HUES6 (cell line): ENCODE measurements around the gene CCDC93.

Experiments
- H3K27ac ChIP-seq: 2 replicates; pipeline ENCODE4 v1.7.0; 2013; ENCODE audit warnings: low read depth, mild to moderate bottlenecking, low read length, inconsistent platforms
- H3K27me3 ChIP-seq: 2 replicates; pipeline ENCODE4 v1.6.1; 2013; ENCODE audit warnings: low read length; ENCODE audit not compliant: control insufficient read depth, insufficient read depth
- H3K36me3 ChIP-seq: 2 replicates; pipeline ENCODE4 v1.6.1; 2013; ENCODE audit warnings: low read length; ENCODE audit not compliant: control insufficient read depth, insufficient read depth
- H3K4me1 ChIP-seq: 2 replicates; pipeline ENCODE4 v1.6.1; 2013; ENCODE audit warnings: low read length; ENCODE audit not compliant: control insufficient read depth, insufficient read depth
- H3K4me3 ChIP-seq: 2 replicates; pipeline ENCODE4 v1.5.1; 2013; ENCODE audit warnings: low read depth, low read length
- H3K9ac ChIP-seq: one replicate; pipeline ENCODE4 v1.6.1; 2013; ENCODE audit warnings: mild to moderate bottlenecking, low read length
- H3K9me3 ChIP-seq: 2 replicates; pipeline ENCODE4 v1.6.1; 2013; ENCODE audit warnings: low read depth, low read length; ENCODE audit not compliant: control insufficient read depth, insufficient read depth

CCDC93 gene

GRCh38 chr2:117973498-117974082 is 40.3 kb downstream of the CCDC93 start:
- no peaks in the 10 kb centered on the region for H3K4me1 ChIP-seq
- no peak overlapping the region for H3K4me3 ChIP-seq
- no peak overlapping the region for H3K27ac ChIP-seq
- no peaks in the 10 kb centered on the region for H3K27me3 ChIP-seq
- peaks cover 64% of the 10 kb centered on the region for H3K36me3 ChIP-seq
- H3K9me3 ChIP-seq: no peaks in the 10 kb centered on the region
- H3K9ac ChIP-seq: no peak overlapping the region

GRCh38 chr2:117972476-117973123 is 41.3 kb downstream of the CCDC93 start:
- peaks cover 61% of the 10 kb centered on the region for H3K36me3 ChIP-seq

GRCh38 chr2:117968722-117969121 is 45.1 kb downstream of the CCDC93 start:
- H3K36me3 ChIP-seq: peaks cover 47% of the 10 kb centered on the region
- H3K27me3 ChIP-seq: no peaks in the 10 kb centered on the region

More at GRCh38 chr2:117972476-117973123, 41.3 kb downstream of the CCDC93 start:
- Histone ChIP-seq H3K9me3 (no peaks in the 10 kb centered on the region), H3K9ac (no peak overlapping the region), H3K4me3 (no peak overlapping the region), H3K27me3 (no peaks in the 10 kb centered on the region), H3K4me1 (no peaks in the 10 kb centered on the region), H3K27ac (no peak overlapping the region)

GRCh38 chr2:117967977-117968718 is 45.7 kb downstream of the CCDC93 start:
- Histone ChIP-seq H3K4me1 (no peaks in the 10 kb centered on the region), H3K9ac (no peak overlapping the region), H3K9me3 (no peaks in the 10 kb centered on the region), H3K4me3 (no peak overlapping the region), H3K36me3 (peaks cover 44% of the 10 kb centered on the region), H3K27me3 (no peaks in the 10 kb centered on the region), H3K27ac (no peak overlapping the region)

More at GRCh38 chr2:117968722-117969121, 45.1 kb downstream of the CCDC93 start:
- Histone ChIP-seq H3K9ac (no peak overlapping the region), H3K27ac (no peak overlapping the region), H3K4me1 (no peaks in the 10 kb centered on the region), H3K9me3 (no peaks in the 10 kb centered on the region), H3K4me3 (no peak overlapping the region)

- H3K27ac ChIP-seq: no peak overlapping the region
- peaks cover 21% of the 10 kb centered on the region for H3K36me3 ChIP-seq
Measured at GRCh38 chr2:117963446-117963845, 50.4 kb downstream of the CCDC93 start.

GRCh38 chr2:117961201-117961600 is 52.7 kb downstream of the CCDC93 start:
- Histone ChIP-seq H3K36me3 (peaks cover 37% of the 10 kb centered on the region), H3K4me3 (no peak overlapping the region), H3K9ac (no peak overlapping the region), H3K9me3 (no peaks in the 10 kb centered on the region), H3K4me1 (no peaks in the 10 kb centered on the region), H3K27me3 (no peaks in the 10 kb centered on the region), H3K27ac (no peak overlapping the region)

More at GRCh38 chr2:117963446-117963845, 50.4 kb downstream of the CCDC93 start:
- Histone ChIP-seq H3K4me1 (no peaks in the 10 kb centered on the region), H3K27me3 (no peaks in the 10 kb centered on the region), H3K9ac (no peak overlapping the region), H3K4me3 (no peak overlapping the region), H3K9me3 (no peaks in the 10 kb centered on the region)

- Histone ChIP-seq H3K36me3 (peaks cover 41% of the 10 kb centered on the region), H3K27ac (no peak overlapping the region)
Measured at GRCh38 chr2:117960231-117960630, 53.6 kb downstream of the CCDC93 start.

GRCh38 chr2:117958186-117958585 is 55.7 kb downstream of the CCDC93 start:
- peaks cover 51% of the 10 kb centered on the region for H3K36me3 ChIP-seq
- no peaks in the 10 kb centered on the region for H3K4me1 ChIP-seq
- no peaks in the 10 kb centered on the region for H3K9me3 ChIP-seq
- H3K27me3 ChIP-seq: no peaks in the 10 kb centered on the region
- no peak overlapping the region for H3K9ac ChIP-seq
- no peak overlapping the region for H3K27ac ChIP-seq
- no peak overlapping the region for H3K4me3 ChIP-seq

More at GRCh38 chr2:117960231-117960630, 53.6 kb downstream of the CCDC93 start:
- Histone ChIP-seq H3K9ac (no peak overlapping the region), H3K4me3 (no peak overlapping the region), H3K4me1 (no peaks in the 10 kb centered on the region), H3K27me3 (no peaks in the 10 kb centered on the region), H3K9me3 (no peaks in the 10 kb centered on the region)

- Histone ChIP-seq H3K27ac (no peak overlapping the region), H3K4me1 (no peaks in the 10 kb centered on the region), H3K36me3 (peaks cover 57% of the 10 kb centered on the region), H3K27me3 (no peaks in the 10 kb centered on the region), H3K9ac (no peak overlapping the region), H3K4me3 (no peak overlapping the region), H3K9me3 (no peaks in the 10 kb centered on the region)
Measured at GRCh38 chr2:117957616-117958015, 56.3 kb downstream of the CCDC93 start.

- peaks cover 68% of the 10 kb centered on the region for H3K36me3 ChIP-seq
- no peaks in the 10 kb centered on the region for H3K4me1 ChIP-seq
- H3K27ac ChIP-seq: no peak overlapping the region
- no peak overlapping the region for H3K9ac ChIP-seq
- H3K4me3 ChIP-seq: no peak overlapping the region
- H3K27me3 ChIP-seq: no peaks in the 10 kb centered on the region
- no peaks in the 10 kb centered on the region for H3K9me3 ChIP-seq
Measured at GRCh38 chr2:117956036-117956796, 57.7 kb downstream of the CCDC93 start.
